Esophagus (tissue), 2 donors: Measurements from ENCODE around the gene MED22. TPM values are rescaled to one million over a fixed set of nuclear protein-coding genes. Genes with fewer than 3 reads are reported as not detected.

ENCODE experiments used
- H3K27ac ChIP-seq, 2 donors: one replicate each; pipeline ENCODE4 v1.5.1; 2013; ENCODE audit warnings: low read depth in 2 of 2, mild to moderate bottlenecking in 2 of 2, inconsistent platforms in 1 of 2, low read length in 1 of 2, moderate library complexity in 1 of 2
- H3K27me3 ChIP-seq, 2 donors: one replicate each; pipeline ENCODE4 v1.6.1; 2013; ENCODE audit warnings: low read length in 2 of 2, control low read depth in 1 of 2, mild to moderate bottlenecking in 1 of 2; ENCODE audit not compliant: insufficient read depth in 2 of 2, control insufficient read depth in 1 of 2
- H3K36me3 ChIP-seq, 2 donors: one replicate each; pipeline ENCODE4 v1.6.1; 2013; ENCODE audit warnings: low read length in 1 of 2; ENCODE audit not compliant: control insufficient read depth in 2 of 2, insufficient read depth in 2 of 2
- H3K4me1 ChIP-seq, 2 donors: one replicate each; pipeline ENCODE4 v1.6.1; 2013; ENCODE audit warnings: low read length in 1 of 2; ENCODE audit not compliant: control insufficient read depth in 2 of 2, insufficient read depth in 2 of 2
- H3K4me3 ChIP-seq, 2 donors: one replicate each; pipeline ENCODE4 v1.5.1; 2013; ENCODE audit warnings: low read length in 2 of 2, mild to moderate bottlenecking in 2 of 2, low read depth in 1 of 2, moderate library complexity in 1 of 2
- H3K9me3 ChIP-seq, 2 donors: one replicate each; pipeline ENCODE4 v1.6.1; 2013; ENCODE audit warnings: mild to moderate bottlenecking in 2 of 2, low read depth in 1 of 2, low read length in 1 of 2, moderate library complexity in 1 of 2; ENCODE audit not compliant: control insufficient read depth in 2 of 2, insufficient read depth in 1 of 2
- WGBS, 2 donors: extraction: QIAGEN DNeasy Blood & Tissue Kit; methylation state at CpG; one replicate each; pipeline ENCODE4 v1.1.7; 2013; 5-methylcytosine and 5-hydroxymethylcytosine counted together
- polyA plus RNA-seq, 2 donors: library from polyadenylated mRNA; stranded (reverse); fragments of 200-250 nt; gene quantifications; one replicate each; pipeline ENCODE4 v1.2.3, GENCODE V29; 2013
- donor health status: healthy with polysubstance abuse.
- donor health status: Bipolar disorder and iron deficiency.

MED22 gene
- polyA plus RNA-seq, 2 donors = 7.3 to 12.0 TPM

GRCh38 chr9:133389025-133389557, 41.2 kb upstream of the MED22 start:
- Histone ChIP-seq H3K27me3 (no peaks in the 10 kb centered on the region), H3K4me1 (peaks cover 0 to 4% of the 10 kb centered on the region in 2 donors), H3K27ac (no peak overlapping the region), H3K9me3 (no peaks in the 10 kb centered on the region), H3K36me3 (no peaks in the 10 kb centered on the region), H3K4me3 (no peak overlapping the region)
- WGBS, 2 donors = 95 to 97% methylated on average over 12 of the region's 12 CpGs

- no peak overlapping the region for H3K4me3 ChIP-seq
- no peaks in the 10 kb centered on the region for H3K36me3 ChIP-seq
- no peaks in the 10 kb centered on the region for H3K27me3 ChIP-seq
- WGBS, 2 donors = 48 to 52% methylated on average over 9 of the region's 9 CpGs
- peaks cover 0 to 3% of the 10 kb centered on the region in 2 donors for H3K9me3 ChIP-seq
- H3K27ac ChIP-seq = no peak overlapping the region
- H3K4me1 ChIP-seq = peaks cover 0 to 4% of the 10 kb centered on the region in 2 donors
Observed at GRCh38 chr9:133387680-133388079, 39.7 kb upstream of the MED22 start.

- Histone ChIP-seq H3K27me3 (no peaks in the 10 kb centered on the region), H3K4me3 (no peak overlapping the region)
- WGBS, 2 donors = 82 to 88% methylated on average over 13 of the region's 13 CpGs
Observed at GRCh38 chr9:133386338-133386737, 38.4 kb upstream of the MED22 start.

GRCh38 chr9:133385452-133385851, 37.5 kb upstream of the MED22 start:
- 80% methylated on average over 14 of the region's 14 CpGs for WGBS, 2 donors
- H3K4me3 ChIP-seq = no peak overlapping the region
- peaks cover 0 to 3% of the 10 kb centered on the region in 2 donors for H3K9me3 ChIP-seq
- H3K27ac ChIP-seq = no peak overlapping the region
- no peaks in the 10 kb centered on the region for H3K27me3 ChIP-seq
- no peaks in the 10 kb centered on the region for H3K36me3 ChIP-seq
- H3K4me1 ChIP-seq = peaks cover 0 to 4% of the 10 kb centered on the region in 2 donors

More at GRCh38 chr9:133386338-133386737, 38.4 kb upstream of the MED22 start:
- Histone ChIP-seq H3K27ac (no peak overlapping the region), H3K4me1 (peaks cover 0 to 4% of the 10 kb centered on the region in 2 donors), H3K9me3 (peaks cover 0 to 3% of the 10 kb centered on the region in 2 donors), H3K36me3 (no peaks in the 10 kb centered on the region)

GRCh38 chr9:133384736-133385321, 36.9 kb upstream of the MED22 start:
- 88% methylated on average over 17 of the region's 17 CpGs for WGBS, 2 donors
- no peak overlapping the region for H3K4me3 ChIP-seq
- no peak overlapping the region for H3K27ac ChIP-seq
- no peaks in the 10 kb centered on the region for H3K27me3 ChIP-seq
- no peaks in the 10 kb centered on the region for H3K36me3 ChIP-seq
- H3K4me1 ChIP-seq = peaks cover 0 to 4% of the 10 kb centered on the region in 2 donors
- peaks cover 0 to 3% of the 10 kb centered on the region in 2 donors for H3K9me3 ChIP-seq

GRCh38 chr9:133383438-133383837, 35.5 kb upstream of the MED22 start:
- Histone ChIP-seq H3K27ac (no peak overlapping the region), H3K4me1 (peaks cover under 1 to 12% of the 10 kb centered on the region in 2 donors), H3K27me3 (no peaks in the 10 kb centered on the region), H3K4me3 (no peak overlapping the region), H3K9me3 (peaks cover 0 to 3% of the 10 kb centered on the region in 2 donors), H3K36me3 (no peaks in the 10 kb centered on the region)
- WGBS, 2 donors = 86 to 93% methylated on average over 3 of the region's 3 CpGs

GRCh38 chr9:133382507-133383141, 34.7 kb upstream of the MED22 start:
- H3K9me3 ChIP-seq = peaks cover 0 to 3% of the 10 kb centered on the region in 2 donors
- H3K27ac ChIP-seq = no peak overlapping the region
- no peak overlapping the region for H3K4me3 ChIP-seq
- peaks cover 6 to 16% of the 10 kb centered on the region in 2 donors for H3K4me1 ChIP-seq
- no peaks in the 10 kb centered on the region for H3K36me3 ChIP-seq
- no peaks in the 10 kb centered on the region for H3K27me3 ChIP-seq
- 88 to 89% methylated on average over 4 of the region's 4 CpGs for WGBS, 2 donors

GRCh38 chr9:133380734-133381133, 32.8 kb upstream of the MED22 start:
- Histone ChIP-seq H3K4me1 (peaks cover 6 to 12% of the 10 kb centered on the region in 2 donors), H3K4me3 (no peak overlapping the region), H3K27me3 (no peaks in the 10 kb centered on the region), H3K36me3 (no peaks in the 10 kb centered on the region), H3K27ac (no peak overlapping the region), H3K9me3 (peaks cover 0 to 3% of the 10 kb centered on the region in 2 donors)
- WGBS, 2 donors = 85 to 88% methylated on average over 4 of the region's 4 CpGs

GRCh38 chr9:133379153-133380086, 31.5 kb upstream of the MED22 start:
- WGBS, 2 donors = 85 to 89% methylated on average over 14 of the region's 14 CpGs
- no peak overlapping the region for H3K4me3 ChIP-seq
- peak overlapping the region in 1 of 2 donors; percentile 69 for H3K27ac ChIP-seq
- H3K4me1 ChIP-seq = peaks cover 6 to 12% of the 10 kb centered on the region in 2 donors
- peaks cover 0 to 3% of the 10 kb centered on the region in 2 donors for H3K9me3 ChIP-seq
- H3K27me3 ChIP-seq = no peaks in the 10 kb centered on the region
- H3K36me3 ChIP-seq = no peaks in the 10 kb centered on the region
